ENCODE data around the gene CAMTA2.

Gene CAMTA2

DNA sequence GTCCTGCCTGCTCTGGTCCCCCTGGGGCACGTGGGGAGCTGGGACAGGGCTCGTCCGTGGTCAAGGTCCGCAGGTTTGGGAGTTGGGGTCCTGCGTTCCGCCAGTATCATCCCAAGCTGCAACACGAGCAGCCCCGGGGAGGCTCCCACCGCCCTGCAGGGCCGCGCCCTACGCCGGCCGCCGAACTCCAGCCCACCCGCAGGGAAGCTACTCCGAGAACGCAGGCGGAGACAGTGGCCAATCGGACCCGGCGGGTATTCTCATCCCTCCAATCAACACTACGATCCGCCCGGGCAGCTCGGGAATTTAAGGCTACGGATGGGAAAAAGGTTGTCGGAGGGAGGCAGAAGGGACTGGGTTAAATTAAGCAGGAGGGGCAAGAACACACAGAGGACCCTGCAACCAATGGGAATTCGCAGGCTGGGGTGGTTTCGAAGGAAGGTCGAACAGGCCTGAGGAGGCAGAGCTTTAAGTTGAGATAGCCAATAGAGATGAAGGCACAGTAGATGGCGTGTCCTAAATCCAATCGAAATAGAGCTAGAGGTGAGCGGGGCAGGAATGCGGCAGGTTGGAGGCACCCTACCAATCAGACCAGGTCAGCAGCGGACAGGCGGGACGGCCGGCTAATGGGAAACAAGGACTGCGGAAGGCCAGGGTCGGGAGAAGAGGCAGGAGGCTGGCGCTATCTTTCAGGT lies 20.5 kb downstream of the CAMTA2 start:
- peak; percentile 93 for DNase-seq

DNA sequence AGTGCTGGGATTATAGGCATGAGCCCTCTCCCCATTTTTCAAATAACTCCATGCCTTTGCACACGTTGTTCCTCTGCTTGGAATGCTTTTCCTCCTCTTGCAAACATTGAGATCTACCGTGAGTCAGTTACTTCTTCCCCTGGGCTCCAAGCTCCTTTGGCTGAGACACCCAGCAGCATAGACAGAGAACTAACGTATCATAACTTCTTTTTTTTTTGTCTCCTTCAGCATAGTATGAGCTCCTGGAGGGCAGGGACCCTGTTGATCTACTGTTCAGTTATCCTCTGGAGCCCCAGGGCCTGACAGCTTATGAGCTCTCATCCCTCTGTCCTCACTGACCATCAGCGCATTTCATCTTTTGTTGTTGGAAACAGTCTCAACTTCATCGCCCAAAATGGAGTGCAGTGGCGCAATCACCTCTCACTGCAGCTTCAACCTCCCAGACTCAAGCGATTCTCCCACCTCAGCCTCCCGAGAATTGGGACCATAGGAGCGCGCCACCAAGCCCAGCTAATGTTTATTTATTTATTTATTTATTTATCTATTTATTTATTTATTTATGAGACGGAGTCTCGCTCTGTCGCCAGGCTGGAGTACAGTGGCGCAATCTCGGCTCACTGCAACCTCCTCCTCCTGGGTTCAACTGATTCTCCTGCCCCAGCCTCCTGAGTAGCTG lies 22.0 kb downstream of the CAMTA2 start:
- DNase-seq = no peak

DNA sequence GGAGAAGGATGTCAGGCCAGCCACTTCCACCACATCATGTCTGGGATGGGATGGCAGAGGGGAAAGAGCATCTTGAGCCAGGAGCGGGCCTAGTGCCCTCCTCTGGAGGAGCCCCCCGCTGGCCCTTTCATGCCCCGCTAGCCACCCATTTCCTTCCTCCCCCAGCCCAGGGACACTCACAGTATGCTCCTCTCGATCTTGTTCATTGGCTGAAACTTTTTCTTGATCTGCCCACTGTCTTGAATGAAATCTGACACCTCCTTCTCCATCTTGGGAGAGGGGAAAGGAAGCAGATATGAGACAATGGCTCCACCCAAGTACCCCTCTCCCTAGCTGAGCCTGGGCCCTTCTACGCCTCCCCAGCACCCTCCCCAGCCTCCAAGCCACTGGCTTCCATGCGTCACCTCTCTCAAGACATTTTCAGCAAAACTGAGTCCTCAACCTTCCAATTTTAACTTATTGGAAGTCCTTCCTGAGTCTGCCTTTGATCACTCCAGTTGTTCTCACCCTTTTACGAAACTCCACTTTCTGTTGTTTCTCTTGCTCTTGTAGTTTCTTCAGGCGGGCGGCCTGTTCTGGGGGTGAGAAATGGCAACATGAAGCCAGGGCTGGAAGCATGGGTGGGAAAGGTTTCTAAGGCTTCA lies 27.1 kb downstream of the CAMTA2 start:
- DNase-seq = no peak

DNA sequence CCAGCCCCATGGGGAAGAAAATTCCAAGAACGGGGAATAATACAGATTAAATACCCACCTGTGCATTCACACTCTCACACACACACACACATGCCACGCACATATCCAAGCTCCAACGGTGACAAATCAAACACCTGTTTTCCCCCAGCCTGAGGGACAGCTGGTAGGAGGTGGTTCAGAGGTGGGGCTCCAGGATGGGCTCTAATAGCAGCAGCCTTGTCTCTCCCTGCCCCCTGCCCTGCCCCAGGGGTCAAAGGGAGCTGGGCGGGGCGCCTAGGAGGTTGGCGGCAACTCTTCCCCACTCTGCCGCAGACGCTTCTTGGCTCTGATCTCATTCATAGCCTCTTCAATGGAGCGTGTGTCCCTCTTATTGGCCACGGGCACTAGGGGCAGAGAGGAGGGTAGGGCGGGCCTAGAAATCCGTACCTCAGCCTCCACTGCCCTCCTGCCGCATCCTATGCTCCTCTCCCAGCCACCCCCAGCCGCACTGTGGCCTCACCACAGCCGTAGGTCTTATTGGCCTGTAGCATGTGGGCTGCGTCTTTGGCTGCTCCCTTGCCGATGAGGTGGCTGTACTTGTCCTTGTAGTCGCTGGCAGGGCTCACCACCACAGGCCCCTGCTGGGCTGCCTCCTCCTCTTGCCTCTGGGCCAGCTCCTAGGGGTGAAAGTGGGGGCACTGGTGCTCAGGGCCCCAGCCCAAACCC lies 28.1 kb downstream of the CAMTA2 start:
- DNase-seq = no peak

DNA sequence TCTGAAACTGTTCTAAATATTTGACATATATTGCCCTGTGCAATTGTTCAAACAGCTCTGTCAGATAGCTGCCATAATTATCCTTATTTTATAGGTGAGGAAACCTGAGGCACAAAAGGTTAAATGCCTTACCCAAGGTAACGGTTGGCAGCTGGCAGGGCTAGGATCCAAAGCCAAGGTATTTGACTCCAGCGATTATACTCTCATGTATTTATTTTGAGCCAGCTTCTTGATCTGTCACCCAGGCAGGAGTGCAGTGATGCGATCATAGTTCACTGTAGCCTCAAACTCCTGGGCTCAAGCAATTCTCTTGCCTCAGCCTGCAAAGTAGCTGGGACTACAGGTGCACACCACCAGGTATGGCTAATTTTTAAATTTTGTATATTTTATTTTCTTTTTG lies 29.4 kb downstream of the CAMTA2 start:
- no peak for DNase-seq

DNA sequence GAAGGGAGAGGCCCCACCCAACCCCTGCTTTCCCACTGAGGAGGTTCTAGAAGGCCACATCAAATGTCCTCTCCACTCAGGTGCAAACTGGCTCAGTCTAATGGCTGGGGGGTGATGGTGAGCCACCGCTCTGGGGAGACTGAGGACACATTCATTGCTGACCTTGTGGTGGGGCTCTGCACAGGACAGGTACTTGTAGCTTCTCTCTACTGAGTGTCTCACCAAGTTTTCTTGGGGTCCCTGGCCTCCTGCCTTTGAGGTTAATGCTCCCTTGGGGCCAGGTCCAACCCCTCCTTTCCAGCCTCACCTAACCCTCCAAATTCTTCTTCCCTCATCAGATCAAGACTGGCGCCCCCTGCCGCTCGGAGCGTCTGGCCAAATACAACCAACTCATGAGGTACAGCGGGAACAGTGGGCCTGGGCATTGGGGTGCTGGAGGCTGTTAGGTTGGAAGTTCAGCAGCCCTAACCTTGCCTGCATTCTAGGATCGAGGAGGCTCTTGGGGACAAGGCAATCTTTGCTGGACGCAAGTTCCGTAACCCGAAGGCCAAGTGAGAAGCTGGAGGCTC lies 30.9 kb downstream of the CAMTA2 start:
- no peak for DNase-seq

DNA sequence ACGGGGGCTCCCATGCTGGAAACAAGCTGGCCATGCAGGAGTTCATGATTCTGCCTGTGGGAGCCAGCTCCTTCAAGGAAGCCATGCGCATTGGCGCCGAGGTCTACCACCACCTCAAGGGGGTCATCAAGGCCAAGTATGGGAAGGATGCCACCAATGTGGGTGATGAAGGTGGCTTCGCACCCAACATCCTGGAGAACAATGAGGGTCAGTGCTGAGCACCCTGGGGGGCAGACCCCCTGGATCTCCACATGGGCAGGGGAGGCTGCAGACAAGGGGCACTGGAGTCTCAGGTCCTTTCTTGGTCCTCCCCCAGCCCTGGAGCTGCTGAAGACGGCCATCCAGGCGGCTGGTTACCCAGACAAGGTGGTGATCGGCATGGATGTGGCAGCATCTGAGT lies 32.4 kb downstream of the CAMTA2 start:
- DNase-seq = no peak

DNA sequence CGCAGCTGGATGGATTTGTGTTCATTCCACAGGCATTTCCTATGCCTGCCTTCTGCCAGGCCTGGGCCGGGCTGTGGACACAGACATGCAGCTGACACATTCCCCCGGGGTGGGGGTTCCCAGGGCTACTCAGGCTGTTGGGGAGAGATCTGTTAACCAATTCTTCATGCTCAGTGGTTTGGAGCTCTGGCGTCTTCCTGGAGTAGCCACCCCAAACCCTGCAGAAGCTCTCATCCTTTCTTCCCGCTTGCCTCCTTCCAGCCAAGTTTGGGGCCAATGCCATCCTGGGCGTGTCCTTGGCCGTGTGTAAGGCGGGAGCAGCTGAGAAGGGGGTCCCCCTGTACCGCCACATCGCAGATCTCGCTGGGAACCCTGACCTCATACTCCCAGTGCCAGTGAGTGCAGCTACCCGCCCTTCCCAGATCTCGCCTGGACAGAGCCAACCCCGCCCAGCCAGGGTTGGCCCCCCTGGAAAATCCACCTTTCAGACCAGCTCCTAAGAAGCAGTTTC lies 34.0 kb downstream of the CAMTA2 start:
- no peak for DNase-seq

DNA sequence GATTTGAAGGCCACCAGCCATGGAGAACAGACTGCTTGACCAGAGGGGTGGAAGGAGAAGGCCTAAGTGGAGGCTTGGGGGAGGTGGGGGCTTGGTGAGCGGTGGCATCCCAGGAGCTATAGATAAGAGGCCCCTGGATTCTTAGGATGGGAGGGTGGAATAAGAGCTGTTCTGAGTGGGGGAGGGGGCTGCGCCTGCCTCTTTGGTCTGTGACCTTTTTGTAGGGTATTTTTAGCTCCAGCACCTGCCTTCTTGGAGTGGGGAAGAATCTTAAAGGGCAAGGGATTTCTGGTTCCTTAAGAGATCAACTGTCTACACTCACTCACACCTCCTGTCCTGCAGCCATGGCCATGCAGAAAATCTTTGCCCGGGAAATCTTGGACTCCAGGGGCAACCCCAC lies 36.0 kb downstream of the CAMTA2 start:
- no peak for DNase-seq

DNA sequence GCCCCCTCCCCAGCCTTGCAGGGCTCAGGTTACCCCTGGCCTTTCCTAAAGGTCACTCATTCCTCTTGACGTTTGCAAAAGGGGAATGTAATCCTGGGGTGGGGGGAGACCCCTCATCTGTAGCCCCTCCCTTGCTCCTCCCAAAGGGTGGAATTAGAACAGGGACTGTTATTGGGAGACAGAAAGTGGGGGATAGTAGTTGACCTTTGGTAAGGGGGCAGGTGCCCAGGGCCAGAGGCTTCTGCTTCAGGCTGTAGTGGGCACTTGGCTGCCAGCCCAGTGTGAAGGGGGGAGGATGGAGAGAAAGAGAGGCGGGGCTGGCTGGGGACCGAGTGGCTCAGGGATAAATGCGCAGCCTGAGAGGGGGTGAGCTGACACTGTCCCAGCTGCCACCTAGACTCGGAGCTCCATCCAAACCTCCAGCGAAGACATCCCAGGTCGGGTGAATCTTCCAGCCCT lies 36.7 kb downstream of the CAMTA2 start, which contains the start of gene ENO3:
Gene ENO3, plus strand, starts transcription at position 374 of the 459 bp plus-strand sequence. CDS start 711 bp downstream, outside the sequence.
- no peak for DNase-seq

DNA sequence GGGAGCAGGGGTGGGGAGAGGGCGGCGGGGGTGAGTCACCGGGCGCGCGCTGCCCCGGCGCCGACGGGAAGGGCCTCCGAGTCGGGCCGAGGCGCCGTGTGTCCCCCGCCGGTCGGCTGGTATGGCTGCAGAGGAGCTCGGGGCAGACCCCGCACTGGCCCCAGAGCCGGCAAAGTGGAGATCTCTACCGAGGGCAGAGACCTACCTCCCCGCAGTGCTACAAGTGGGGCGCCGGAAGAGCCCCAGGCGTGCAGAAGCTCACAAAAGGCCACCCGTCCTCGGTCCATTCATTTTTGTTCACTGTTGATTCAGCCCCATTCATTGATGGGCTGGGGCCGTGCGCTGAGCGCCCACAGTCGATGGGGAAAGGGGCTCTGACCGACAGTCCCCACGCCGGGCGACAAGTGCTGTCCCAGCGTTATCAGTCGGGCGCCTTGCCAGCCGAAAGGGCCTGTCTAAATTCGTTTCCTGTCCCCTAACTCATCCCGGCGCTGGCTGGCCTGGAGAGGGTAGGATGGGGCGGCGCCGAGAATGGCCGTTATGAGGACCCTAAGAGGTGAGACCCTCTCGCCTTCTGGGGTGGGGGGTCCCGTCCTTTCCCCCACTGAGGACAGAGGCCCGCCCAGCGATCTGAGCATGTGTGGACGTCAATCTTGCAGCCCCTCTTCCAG lies 37.3 kb downstream of the CAMTA2 start:
- DNase-seq = peak; percentile 23

DNA sequence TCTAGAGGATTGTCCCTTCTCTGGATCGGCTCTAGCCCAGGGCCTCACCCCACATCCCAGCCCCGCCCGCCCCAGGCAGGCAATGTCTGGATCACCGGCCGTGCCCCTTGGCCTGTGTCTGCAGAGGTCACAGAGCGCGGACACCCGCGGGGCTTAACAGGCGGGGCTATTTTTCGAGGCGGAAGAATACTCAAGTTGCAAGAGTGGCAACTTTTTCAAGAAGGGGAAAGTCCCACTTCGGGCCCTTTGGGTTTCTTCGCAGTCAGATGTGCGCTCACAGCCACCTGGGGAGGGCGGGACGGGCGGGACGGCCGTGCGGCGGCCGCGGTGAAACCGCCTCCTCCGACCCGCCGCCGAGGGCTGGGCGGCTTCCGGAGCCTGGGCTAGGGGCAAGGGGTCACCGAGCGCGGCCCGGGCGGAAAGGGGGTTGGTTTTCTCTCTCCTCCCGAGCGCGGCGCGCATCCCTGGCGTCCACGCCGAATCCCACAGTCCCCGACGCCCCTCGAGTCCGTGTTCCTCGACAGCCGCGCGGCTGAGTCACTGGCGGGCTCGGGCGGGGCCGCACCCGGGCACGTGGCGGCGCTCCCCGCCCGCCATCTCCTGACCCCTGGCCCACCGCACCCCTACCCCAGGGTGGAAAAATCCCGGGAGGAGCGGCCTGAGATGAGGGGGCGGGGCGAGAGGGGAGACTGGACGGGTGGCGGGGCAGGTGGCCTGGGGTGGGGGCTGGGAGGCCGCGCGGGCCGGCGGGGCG lies 38.0 kb downstream of the CAMTA2 start:
- DNase-seq = no peak

DNA sequence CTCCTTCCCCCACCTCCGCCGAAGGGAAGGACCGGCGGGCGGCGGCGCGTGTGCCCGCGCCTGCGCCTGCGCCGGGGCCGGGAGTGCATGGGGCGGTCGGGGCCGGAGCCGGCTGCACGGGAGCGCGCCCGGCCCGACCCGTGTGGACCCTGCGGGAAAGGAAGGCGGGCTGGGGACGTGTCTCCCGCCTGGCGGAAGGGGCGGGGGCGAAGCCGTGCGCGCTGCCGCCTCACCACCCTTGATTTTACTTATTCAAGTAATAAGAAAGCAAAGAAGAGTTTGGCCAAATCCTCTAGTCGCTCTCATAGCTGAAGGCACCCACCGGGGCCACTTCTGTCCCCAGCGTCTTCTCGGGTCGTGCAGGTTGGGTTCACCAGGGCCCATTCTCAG lies 38.5 kb downstream of the CAMTA2 start:
- DNase-seq = peak; percentile 62

DNA sequence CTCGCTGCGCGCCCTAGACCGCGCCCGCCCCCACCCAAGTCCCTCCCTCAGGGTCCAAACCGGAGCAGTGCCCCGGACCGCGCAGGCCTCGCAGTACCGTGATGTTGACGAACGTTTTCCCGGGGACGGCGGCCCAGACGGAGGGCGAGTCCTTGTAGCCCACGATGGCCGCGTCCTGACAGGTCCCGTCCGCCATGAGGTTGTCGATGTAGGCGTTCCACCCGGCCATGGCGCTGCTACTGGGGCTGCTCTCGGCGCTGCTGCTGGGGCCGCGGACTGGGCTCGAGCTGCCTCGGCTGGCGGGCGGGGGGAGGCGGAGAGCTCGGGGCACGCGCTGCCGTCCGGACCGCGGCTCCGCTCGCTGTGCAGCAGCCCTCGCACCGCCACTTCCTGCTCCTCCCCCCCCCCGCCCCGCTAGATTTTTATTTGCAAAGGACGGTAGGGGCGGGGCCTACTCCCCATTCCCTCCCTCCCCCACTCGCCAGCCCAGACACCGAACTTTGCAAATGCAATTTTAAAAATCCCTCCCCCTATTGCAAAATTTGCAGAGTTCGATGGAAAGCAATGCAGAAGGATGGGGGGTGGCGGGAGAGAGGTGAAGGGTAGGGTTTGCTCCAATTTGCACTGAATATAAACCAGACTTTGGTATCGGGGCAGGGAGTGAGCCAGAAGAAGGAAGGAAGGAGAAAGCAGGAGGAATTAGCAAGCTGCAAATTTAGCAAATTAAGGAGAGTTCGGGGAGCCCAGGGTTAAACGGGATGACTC lies 39.1 kb downstream of the CAMTA2 start, which contains the start of gene PFN1:
Gene PFN1, minus strand, starts transcription at position 365 of the 765 bp plus-strand sequence. Its CDS starts 136 bp downstream, at position 229.
- peak; percentile 62 for DNase-seq

DNA sequence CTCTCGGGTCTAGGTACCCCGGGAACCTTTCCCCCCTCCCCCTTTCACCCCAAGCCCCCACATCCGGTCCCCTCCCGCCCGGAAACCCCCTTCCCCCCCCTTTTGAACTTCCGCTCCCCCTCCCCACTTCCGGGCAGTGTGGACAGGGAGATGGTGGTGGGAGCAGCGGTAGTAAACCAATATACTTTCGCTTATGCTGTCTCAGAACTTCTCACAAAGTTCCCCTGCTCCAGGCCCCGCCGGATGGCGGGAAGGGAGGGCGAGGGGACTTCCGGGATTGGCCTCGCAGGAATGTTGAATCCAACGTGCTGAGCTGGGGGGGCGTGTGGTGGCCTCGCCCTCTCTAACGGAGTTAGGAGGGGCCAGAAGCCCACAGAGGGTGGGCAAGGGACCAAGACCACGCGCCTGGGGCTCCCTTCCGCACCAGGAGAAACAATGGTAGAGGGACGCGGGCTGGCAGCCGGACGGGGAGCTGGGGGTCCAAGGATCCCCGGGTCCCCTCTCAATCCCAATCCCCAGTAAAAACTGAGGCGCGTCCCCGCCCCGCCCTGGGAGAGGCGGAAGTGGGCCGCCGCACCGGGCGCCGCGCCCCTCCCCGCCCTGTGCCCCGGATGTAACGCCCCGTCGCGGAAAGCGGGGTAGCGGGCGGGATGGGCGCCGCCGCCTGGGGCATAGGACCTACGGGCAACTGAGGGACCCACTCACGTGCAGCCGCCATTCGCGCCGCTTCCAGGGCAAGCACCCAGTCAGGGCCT lies 39.9 kb downstream of the CAMTA2 start:
- no peak for DNase-seq

DNA sequence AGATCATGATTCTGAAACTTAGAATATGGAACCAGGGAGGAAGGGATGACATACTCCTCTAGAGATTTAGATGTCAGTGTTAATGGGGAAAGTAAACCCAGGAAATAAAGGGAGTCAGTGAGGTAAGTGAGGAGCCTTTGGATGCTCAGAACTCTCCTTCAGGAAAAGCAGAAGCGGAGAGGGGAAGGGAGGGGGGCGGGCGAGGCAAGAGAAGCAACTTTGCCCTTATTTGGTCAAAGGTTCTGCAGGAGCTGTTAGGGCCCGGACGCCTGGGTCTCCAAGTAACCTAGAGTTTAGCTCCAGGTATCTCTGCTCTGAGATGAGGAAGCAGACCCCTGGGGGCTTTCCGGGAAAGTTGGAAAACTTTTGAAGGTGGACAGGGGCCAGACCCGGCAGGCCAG lies 40.5 kb downstream of the CAMTA2 start:
- no peak for DNase-seq

DNA sequence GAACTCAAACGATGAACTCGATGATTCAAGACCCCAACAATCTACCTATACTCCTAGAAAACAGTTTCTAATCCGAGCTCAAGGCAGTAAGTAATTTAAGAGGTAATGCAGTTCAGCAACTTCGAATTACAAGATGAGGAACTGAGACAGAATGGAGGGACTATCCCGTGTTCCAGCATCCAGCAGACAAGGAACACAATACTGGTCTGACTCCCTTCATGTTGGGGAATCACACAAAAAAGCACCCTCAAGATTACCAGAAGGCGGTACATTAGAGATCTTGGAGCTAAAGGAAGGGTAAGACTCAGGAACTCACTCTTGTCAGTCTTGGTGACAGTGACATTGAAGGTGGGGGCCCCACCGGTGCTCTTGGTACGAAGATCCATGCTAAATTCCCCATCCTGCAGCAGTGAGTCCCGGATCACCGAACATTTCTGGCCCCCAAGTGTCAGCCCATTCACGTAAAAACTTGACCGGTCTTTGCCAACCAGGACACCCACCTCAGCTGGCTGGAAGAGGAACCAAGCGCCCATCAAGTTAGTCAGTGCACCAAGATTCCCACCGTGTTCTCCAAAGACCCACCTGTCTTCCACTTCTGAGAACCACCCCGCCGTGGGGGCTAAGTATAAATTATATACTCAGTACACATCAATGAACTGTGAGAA lies 41.0 kb downstream of the CAMTA2 start:
- no peak for DNase-seq

DNA sequence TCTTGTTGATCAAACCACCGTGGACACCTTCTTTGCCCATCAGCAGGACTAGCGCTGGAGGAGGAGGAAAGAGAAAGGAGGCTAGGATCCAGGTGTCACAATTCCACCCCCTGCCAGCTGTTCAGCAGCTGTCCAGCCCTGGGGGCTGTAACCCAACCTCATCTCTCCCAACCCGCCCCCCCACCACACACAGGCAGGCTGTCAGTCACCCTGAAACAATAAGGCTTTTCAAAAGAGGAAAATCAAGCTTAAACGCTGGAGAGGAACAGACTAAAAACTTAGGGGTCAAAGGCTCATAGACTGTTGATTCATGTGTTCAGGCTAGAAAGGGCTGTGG lies 41.6 kb downstream of the CAMTA2 start:
- no peak for DNase-seq

All from NCI-H774 (cell line).